SJSA1 (cell line): ENCODE data around the gene CTIF. TPM values are rescaled to one million over a fixed set of nuclear protein-coding genes. Genes with fewer than 3 reads are reported as not detected.

ENCODE experiments used
- DNase-seq, 2 experiments: peaks; one replicate each; pipeline ENCODE4 v3.0.0-alpha.2; 2015 to 2020; ENCODE audit warnings: low spot score in 2 of 2, low read depth in 1 of 2
- H3K27ac ChIP-seq: fragments of 250-450 bp; sonication (Bioruptor Pico); 2 replicates; pipeline ENCODE4 v1.5.1; 2020; ENCODE audit warnings: mild to moderate bottlenecking, moderate library complexity
- H3K27me3 ChIP-seq: fragments of 250-450 bp; sonication (Bioruptor Pico); replicated peaks from 2 replicates; pipeline ENCODE4 v1.5.1; 2020; ENCODE audit warnings: mild to moderate bottlenecking, moderate library complexity
- H3K36me3 ChIP-seq: fragments of 250-450 bp; sonication (Bioruptor Pico); 2 replicates; pipeline ENCODE4 v1.5.1; 2020; ENCODE audit warnings: mild to moderate bottlenecking
- H3K4me1 ChIP-seq: fragments of 250-450 bp; sonication (Bioruptor Pico); replicated peaks from 2 replicates; pipeline ENCODE4 v1.6.1; 2021; ENCODE audit warnings: mild to moderate bottlenecking
- H3K4me3 ChIP-seq: fragments of 250-450 bp; sonication (Bioruptor Pico); 2 replicates; pipeline ENCODE4 v1.5.1; 2020; ENCODE audit warnings: mild to moderate bottlenecking
- H3K9me3 ChIP-seq: fragments of 250-450 bp; sonication (Bioruptor Pico); replicated peaks from 2 replicates; pipeline ENCODE4 v1.5.1; 2020; ENCODE audit warnings: mild to moderate bottlenecking
- total RNA-seq: library from RNA; depleted of rRNA; stranded (reverse); fragments of >200 nt; shearing (Covaris generic); gene quantifications from 2 replicates; pipeline ENCODE4 v1.2.3, GENCODE V29; 2014

CTIF gene
- total RNA-seq, 1 experiment from 2014 or later = 91.5 TPM

- Histone ChIP-seq H3K27me3 (no peaks in the 10 kb centered on the region), H3K27ac (no peak overlapping the region), H3K9me3 (no peaks in the 10 kb centered on the region), H3K4me1 (peaks cover 31% of the 10 kb centered on the region), H3K36me3 (peaks cover 100% of the 10 kb centered on the region), H3K4me3 (no peak overlapping the region)
- no peak for DNase-seq
These were observed 239.6 kb downstream of the CTIF start for GRCh38 chr18:48778344-48779011.

GRCh38 chr18:48779462-48779861, 240.6 kb downstream of the CTIF start:
- peaks cover 31% of the 10 kb centered on the region for H3K4me1 ChIP-seq

GRCh38 chr18:48780201-48780912, 241.5 kb downstream of the CTIF start:
- peaks cover 31% of the 10 kb centered on the region for H3K4me1 ChIP-seq
- no peak overlapping the region for H3K4me3 ChIP-seq
- no peaks in the 10 kb centered on the region for H3K27me3 ChIP-seq
- no peaks in the 10 kb centered on the region for H3K9me3 ChIP-seq
- no peak for DNase-seq
- H3K36me3 ChIP-seq = peaks cover 100% of the 10 kb centered on the region
- no peak overlapping the region for H3K27ac ChIP-seq

More at GRCh38 chr18:48779462-48779861, 240.6 kb downstream of the CTIF start:
- Histone ChIP-seq H3K4me3 (no peak overlapping the region), H3K36me3 (peaks cover 100% of the 10 kb centered on the region), H3K27ac (no peak overlapping the region), H3K9me3 (no peaks in the 10 kb centered on the region), H3K27me3 (no peaks in the 10 kb centered on the region)
- no peak for DNase-seq

GRCh38 chr18:48780913-48781162, 242.0 kb downstream of the CTIF start:
- Histone ChIP-seq H3K36me3 (peaks cover 100% of the 10 kb centered on the region), H3K27me3 (no peaks in the 10 kb centered on the region), H3K27ac (no peak overlapping the region), H3K9me3 (no peaks in the 10 kb centered on the region), H3K4me1 (peaks cover 31% of the 10 kb centered on the region), H3K4me3 (no peak overlapping the region)
- no peak for DNase-seq

GRCh38 chr18:48781163-48781987, 242.5 kb downstream of the CTIF start:
- Histone ChIP-seq H3K4me3 (no peak overlapping the region), H3K36me3 (peaks cover 100% of the 10 kb centered on the region), H3K27me3 (no peaks in the 10 kb centered on the region), H3K9me3 (no peaks in the 10 kb centered on the region), H3K27ac (no peak overlapping the region), H3K4me1 (peaks cover 31% of the 10 kb centered on the region)
- DNase-seq = no peak

- Histone ChIP-seq H3K36me3 (peaks cover 100% of the 10 kb centered on the region), H3K27ac (no peak overlapping the region), H3K9me3 (no peaks in the 10 kb centered on the region), H3K4me1 (peaks cover 30% of the 10 kb centered on the region), H3K4me3 (no peak overlapping the region), H3K27me3 (no peaks in the 10 kb centered on the region)
- no peak for DNase-seq
These were observed 243.1 kb downstream of the CTIF start for GRCh38 chr18:48781988-48782363.

GRCh38 chr18:48782381-48782861, 243.6 kb downstream of the CTIF start:
- DNase-seq = no peak
- Histone ChIP-seq H3K27ac (no peak overlapping the region), H3K4me3 (no peak overlapping the region), H3K27me3 (no peaks in the 10 kb centered on the region), H3K36me3 (peaks cover 100% of the 10 kb centered on the region), H3K9me3 (no peaks in the 10 kb centered on the region), H3K4me1 (peaks cover 25% of the 10 kb centered on the region)

GRCh38 chr18:48783616-48784520, 245.0 kb downstream of the CTIF start:
- peaks cover 24% of the 10 kb centered on the region for H3K4me1 ChIP-seq
- no peak overlapping the region for H3K27ac ChIP-seq

GRCh38 chr18:48784656-48785055, 245.8 kb downstream of the CTIF start:
- Histone ChIP-seq H3K36me3 (peaks cover 100% of the 10 kb centered on the region), H3K27ac (no peak overlapping the region), H3K27me3 (no peaks in the 10 kb centered on the region), H3K9me3 (no peaks in the 10 kb centered on the region), H3K4me3 (no peak overlapping the region), H3K4me1 (peaks cover 24% of the 10 kb centered on the region)
- no peak for DNase-seq

More at GRCh38 chr18:48783616-48784520, 245.0 kb downstream of the CTIF start:
- no peak overlapping the region for H3K4me3 ChIP-seq
- H3K27me3 ChIP-seq = no peaks in the 10 kb centered on the region
- peaks cover 100% of the 10 kb centered on the region for H3K36me3 ChIP-seq
- no peak for DNase-seq
- no peaks in the 10 kb centered on the region for H3K9me3 ChIP-seq

- DNase-seq = no peak
- Histone ChIP-seq H3K4me1 (peaks cover 24% of the 10 kb centered on the region), H3K27me3 (no peaks in the 10 kb centered on the region), H3K9me3 (no peaks in the 10 kb centered on the region), H3K4me3 (no peak overlapping the region), H3K36me3 (peaks cover 100% of the 10 kb centered on the region), H3K27ac (no peak overlapping the region)
These were observed 246.3 kb downstream of the CTIF start for GRCh38 chr18:48785091-48785614.

- H3K4me1 ChIP-seq = peaks cover 18% of the 10 kb centered on the region
- H3K27ac ChIP-seq = no peak overlapping the region
- no peaks in the 10 kb centered on the region for H3K9me3 ChIP-seq
- peaks cover 100% of the 10 kb centered on the region for H3K36me3 ChIP-seq
- DNase-seq = no peak
- no peaks in the 10 kb centered on the region for H3K27me3 ChIP-seq
- H3K4me3 ChIP-seq = no peak overlapping the region
These were observed 247.1 kb downstream of the CTIF start for GRCh38 chr18:48785736-48786454.

GRCh38 chr18:48786455-48787202, 247.8 kb downstream of the CTIF start:
- peaks cover 11% of the 10 kb centered on the region for H3K4me1 ChIP-seq
- H3K27me3 ChIP-seq = no peaks in the 10 kb centered on the region
- DNase-seq = no peak
- peaks cover 97% of the 10 kb centered on the region for H3K36me3 ChIP-seq
- no peak overlapping the region for H3K27ac ChIP-seq
- no peak overlapping the region for H3K4me3 ChIP-seq
- no peaks in the 10 kb centered on the region for H3K9me3 ChIP-seq
